ENCODE data around the gene BCAN.
"Not testable (repeated sequence)": the region's sequence is repeated elsewhere in the genome, so short reads cannot be mapped to it uniquely, and the experiment has no call there.

Gene BCAN

GRCh38 chr1:156615946-156616345 lies 26.0 kb upstream of the BCAN start:
- DNase-seq (ENCODE audit: low read depth in 2 of 2): no peak

GRCh38 chr1:156616463-156616862 lies 25.5 kb upstream of the BCAN start:
- no peak for DNase-seq (ENCODE audit: low read depth in 2 of 2)

GRCh38 chr1:156618853-156619581 lies 22.9 kb upstream of the BCAN start, which contains the start of gene HAPLN2:
Gene HAPLN2, plus strand, starts transcription at chr1:156619415. Its CDS starts 4,076 bp downstream, at chr1:156623491.
- DNase-seq (ENCODE audit: low read depth in 2 of 2): no peak

- DNase-seq (ENCODE audit: low read depth in 2 of 2): no peak
Measured at GRCh38 chr1:156619582-156619955, 22.3 kb upstream of the BCAN start.

- no peak for DNase-seq (ENCODE audit: low read depth in 2 of 2)
Measured at GRCh38 chr1:156622581-156623297, 19.2 kb upstream of the BCAN start.

GRCh38 chr1:156623946-156624813 lies 17.7 kb upstream of the BCAN start:
- DNase-seq (ENCODE audit: low read depth in 2 of 2): no peak

- DNase-seq (ENCODE audit: low read depth in 2 of 2): no peak
Measured at GRCh38 chr1:156624814-156625435, 17.0 kb upstream of the BCAN start.

- peak in 1 of 2 donors; percentile 34 for DNase-seq (ENCODE audit: low read depth in 2 of 2)
Measured at GRCh38 chr1:156625436-156626078, 16.4 kb upstream of the BCAN start.

GRCh38 chr1:156626079-156626438 lies 15.9 kb upstream of the BCAN start:
- no peak for DNase-seq (ENCODE audit: low read depth in 2 of 2)

GRCh38 chr1:156627313-156627880 lies 14.5 kb upstream of the BCAN start:
- DNase-seq (ENCODE audit: low read depth in 2 of 2): no peak

GRCh38 chr1:156629823-156630449 lies 12.0 kb upstream of the BCAN start:
- no peak for DNase-seq (ENCODE audit: low read depth in 2 of 2)

- DNase-seq (ENCODE audit: low read depth in 2 of 2): not testable (repeated sequence)
Measured at GRCh38 chr1:156631152-156631551, 10.8 kb upstream of the BCAN start.

- no peak for DNase-seq (ENCODE audit: low read depth in 2 of 2)
Measured at GRCh38 chr1:156632355-156632754, 9.6 kb upstream of the BCAN start.

GRCh38 chr1:156638189-156638985 lies 3.5 kb upstream of the BCAN start:
- DNase-seq (ENCODE audit: low read depth in 2 of 2): no peak

- DNase-seq (ENCODE audit: low read depth in 2 of 2): no peak
Measured at GRCh38 chr1:156639601-156640101, 2.3 kb upstream of the BCAN start.

- no peak for DNase-seq (ENCODE audit: low read depth in 2 of 2)
Measured at GRCh38 chr1:156640842-156641706, 843 bp upstream of the BCAN start.

GRCh38 chr1:156642265-156643048 lies 540 bp downstream of the BCAN start:
- no peak for DNase-seq (ENCODE audit: low read depth in 2 of 2)

All from activated CD8-positive, alpha-beta memory T cell treated with anti-CD3 and anti-CD28 coated beads for 4 hours (primary cell).